Measurements from ENCODE around the gene USP19. TPM values are rescaled to one million over a fixed set of nuclear protein-coding genes. Genes with fewer than 3 reads are reported as not detected.

Gene USP19
- total RNA-seq, 1 experiment from 2014 or later, result 73.3 TPM

- TF ChIP-seq STAT6 (CRISPR knock-in tag; conservative IDR thresholded peaks at IDR 0.05; ENCODE audit: low read depth), result no peak
- TF ChIP-seq FOXP4 (CRISPR knock-in tag; IDR thresholded peaks at IDR 0.05), result no peak
- no peak for TF ChIP-seq MAX (CRISPR knock-in tag; IDR thresholded peaks at IDR 0.05)
- no peak for TF ChIP-seq SMAD3 (CRISPR knock-in tag; IDR thresholded peaks at IDR 0.05; ENCODE audit: borderline replicate concordance)
- TF ChIP-seq EMX1 (CRISPR knock-in tag; IDR thresholded peaks at IDR 0.05), result no peak
These were observed 1.2 kb downstream of the USP19 start (continued) for GRCh38 chr3:49119439-49119838.

- Mint-ChIP-seq H3K36me3 (peaks cover 38% of the 10 kb centered on the region), H3K4me1 (peaks cover 4% of the 10 kb centered on the region), H3K27ac (no peak overlapping the region), H3K27me3 (ENCODE audit: low read depth) (no peaks in the 10 kb centered on the region), H3K4me3 (peak overlapping the region; percentile 82), H3K9me3 (no peaks in the 10 kb centered on the region)
- CTCF ChIA-PET, result interaction anchor here (0.7 kb wide), 1 partner anchor 11 kb away, joined by 3 read pairs; no protein-coding TSS in a partner anchor
- no peak for TF ChIP-seq E2F1 (CRISPR knock-in tag; IDR thresholded peaks at IDR 0.05)
- no peak for TF ChIP-seq CREM (CRISPR knock-in tag; IDR thresholded peaks at IDR 0.05)
- no peak for TF ChIP-seq ESRRA (CRISPR knock-in tag; IDR thresholded peaks at IDR 0.05; ENCODE audit: borderline replicate concordance)
- TF ChIP-seq ZNF512 (CRISPR knock-in tag; IDR thresholded peaks at IDR 0.05; ENCODE audit: borderline replicate concordance), result no peak
- TF ChIP-seq E2F5 (CRISPR knock-in tag; IDR thresholded peaks at IDR 0.05), result no peak
- no peak for TF ChIP-seq E2F4 (CRISPR knock-in tag; IDR thresholded peaks at IDR 0.05; ENCODE audit: borderline replicate concordance, low read depth)
- no peak for TF ChIP-seq TP53 (CRISPR knock-in tag; IDR thresholded peaks at IDR 0.05)
- ATAC-seq, result no peak
- POLR2A ChIA-PET, result interaction anchor here (0.5 to 2.7 kb wide), 2 partner anchors 25 to 40 kb away, joined by 6 to 20 read pairs; partner anchors contain the start of gene QRICH1
- no peak for DNase-seq (ENCODE audit: low spot score)
These were observed 1.6 kb downstream of the USP19 start for GRCh38 chr3:49119036-49119435.

- H3K36me3 Mint-ChIP-seq, result peaks cover 48% of the 10 kb centered on the region
- ATAC-seq (peak; percentile 30; the same call in 1 of the 2 replicates), DNase-seq (ENCODE audit: low spot score) (no peak)
- no peaks in the 10 kb centered on the region for H3K4me1 Mint-ChIP-seq
- H3K9me3 Mint-ChIP-seq, result no peaks in the 10 kb centered on the region
- no peak overlapping the region for H3K27ac Mint-ChIP-seq
- no peak overlapping the region for H3K4me3 Mint-ChIP-seq
- POLR2A ChIA-PET, result no interaction called here
- H3K27me3 Mint-ChIP-seq (ENCODE audit: low read depth), result no peaks in the 10 kb centered on the region
- CTCF ChIA-PET, result no interaction called here
- TF ChIP-seq FOXP1 (CRISPR knock-in tag; IDR thresholded peaks at IDR 0.05; ENCODE audit: borderline replicate concordance), result no peak
- TF ChIP-seq ZNF263 (CRISPR knock-in tag; IDR thresholded peaks at IDR 0.05; ENCODE audit: low read depth), result no peak
- no peak for TF ChIP-seq USF2 (CRISPR knock-in tag; IDR thresholded peaks at IDR 0.05)
- no peak for TF ChIP-seq NFE2L1 (CRISPR knock-in tag; IDR thresholded peaks at IDR 0.05)
- TF ChIP-seq FOXP4 (CRISPR knock-in tag; IDR thresholded peaks at IDR 0.05), result no peak
- no peak for TF ChIP-seq ZNF138 (CRISPR knock-in tag; conservative IDR thresholded peaks at IDR 0.05)
- no peak for TF ChIP-seq NR1H2 (CRISPR knock-in tag; IDR thresholded peaks at IDR 0.05)
These were observed 8.4 kb downstream of the USP19 start for GRCh38 chr3:49112262-49112661.
